Activated naive CD4-positive, alpha-beta T cell treated with anti-CD3 and anti-CD28 coated beads, Interleukin-2, amount 50 U/mL, for 24 hours (primary cell): Measurements from ENCODE around the gene CTDNEP1.

Source experiments
- H3K27ac Mint-ChIP-seq: one replicate; pipeline ENCODE4 v1.8.0; 2021; ENCODE audit warnings: mild to moderate bottlenecking, mixed read lengths
- H3K27me3 Mint-ChIP-seq: one replicate; pipeline ENCODE4 v1.8.0; 2021; ENCODE audit warnings: mixed read lengths
- H3K36me3 Mint-ChIP-seq: one replicate; pipeline ENCODE4 v1.8.0; 2021; ENCODE audit warnings: mixed read lengths
- H3K4me1 Mint-ChIP-seq: one replicate; pipeline ENCODE4 v1.8.0; 2021; ENCODE audit warnings: mixed read lengths
- H3K4me3 Mint-ChIP-seq: one replicate; pipeline ENCODE4 v1.8.0; 2021; ENCODE audit warnings: mild to moderate bottlenecking, mixed read lengths
- H3K9me3 Mint-ChIP-seq: one replicate; pipeline ENCODE4 v1.8.0; 2021; ENCODE audit warnings: mixed read lengths

Gene CTDNEP1

GRCh38 chr17:7283471-7284216, 32.1 kb upstream of the CTDNEP1 start:
- H3K9me3 Mint-ChIP-seq = no peaks in the 10 kb centered on the region
- H3K36me3 Mint-ChIP-seq = no peaks in the 10 kb centered on the region
- H3K4me3 Mint-ChIP-seq = no peak overlapping the region
- peaks cover 11% of the 10 kb centered on the region for H3K4me1 Mint-ChIP-seq
- H3K27ac Mint-ChIP-seq = no peak overlapping the region
- H3K27me3 Mint-ChIP-seq = peaks cover 9% of the 10 kb centered on the region

- Mint-ChIP-seq H3K36me3 (no peaks in the 10 kb centered on the region), H3K27ac (no peak overlapping the region), H3K9me3 (no peaks in the 10 kb centered on the region), H3K4me1 (peaks cover 11% of the 10 kb centered on the region), H3K27me3 (peaks cover 9% of the 10 kb centered on the region), H3K4me3 (peak overlapping the region; percentile 5)
These were observed 31.3 kb upstream of the CTDNEP1 start for GRCh38 chr17:7282752-7283321.

- Mint-ChIP-seq H3K27ac (no peak overlapping the region), H3K4me1 (peaks cover 11% of the 10 kb centered on the region), H3K4me3 (peak overlapping the region; percentile 84), H3K36me3 (no peaks in the 10 kb centered on the region), H3K9me3 (no peaks in the 10 kb centered on the region), H3K27me3 (peaks cover 9% of the 10 kb centered on the region)
These were observed 30.6 kb upstream of the CTDNEP1 start for GRCh38 chr17:7281953-7282751.

- H3K27ac Mint-ChIP-seq = no peak within 1 kb of the TSS
- H3K27me3 Mint-ChIP-seq = peaks cover 9% of the 10 kb centered on the region
- peaks cover 11% of the 10 kb centered on the region for H3K4me1 Mint-ChIP-seq
- H3K36me3 Mint-ChIP-seq = no peaks in the 10 kb centered on the region
- no peaks in the 10 kb centered on the region for H3K9me3 Mint-ChIP-seq
- H3K4me3 Mint-ChIP-seq = peak within 1 kb of the TSS; percentile 84
These were observed 29.8 kb upstream of the CTDNEP1 start, which contains the start of gene SLC2A4 for GRCh38 chr17:7281074-7281952. Gene SLC2A4 (plus strand): TSS chr17:7281718. CDS start chr17:7281935, 217 bp downstream.

GRCh38 chr17:7280519-7281073, 29.1 kb upstream of the CTDNEP1 start:
- no peak overlapping the region for H3K27ac Mint-ChIP-seq
- peaks cover 9% of the 10 kb centered on the region for H3K27me3 Mint-ChIP-seq
- H3K9me3 Mint-ChIP-seq = no peaks in the 10 kb centered on the region
- H3K4me3 Mint-ChIP-seq = peak overlapping the region; percentile 84
- peaks cover 11% of the 10 kb centered on the region for H3K4me1 Mint-ChIP-seq
- no peaks in the 10 kb centered on the region for H3K36me3 Mint-ChIP-seq

- H3K4me1 Mint-ChIP-seq = peaks cover 11% of the 10 kb centered on the region
- H3K27me3 Mint-ChIP-seq = peaks cover 9% of the 10 kb centered on the region
- no peak overlapping the region for H3K27ac Mint-ChIP-seq
- no peak overlapping the region for H3K4me3 Mint-ChIP-seq
- H3K36me3 Mint-ChIP-seq = no peaks in the 10 kb centered on the region
- H3K9me3 Mint-ChIP-seq = no peaks in the 10 kb centered on the region
These were observed 27.9 kb upstream of the CTDNEP1 start for GRCh38 chr17:7279448-7279847.

- Mint-ChIP-seq H3K4me3 (no peak overlapping the region), H3K27ac (no peak overlapping the region), H3K27me3 (peaks cover 2% of the 10 kb centered on the region), H3K9me3 (no peaks in the 10 kb centered on the region), H3K4me1 (peaks cover 22% of the 10 kb centered on the region), H3K36me3 (no peaks in the 10 kb centered on the region)
These were observed 15.2 kb upstream of the CTDNEP1 start for GRCh38 chr17:7266784-7267183.

- Mint-ChIP-seq H3K9me3 (no peaks in the 10 kb centered on the region), H3K36me3 (peaks cover 4% of the 10 kb centered on the region), H3K4me3 (peak overlapping the region; percentile 82), H3K27me3 (peaks cover 2% of the 10 kb centered on the region), H3K4me1 (peaks cover 24% of the 10 kb centered on the region), H3K27ac (peak overlapping the region; percentile 47)
These were observed 12.2 kb upstream of the CTDNEP1 start for GRCh38 chr17:7263801-7264078.

- Mint-ChIP-seq H3K4me3 (peak overlapping the region; percentile 82), H3K27me3 (peaks cover 2% of the 10 kb centered on the region), H3K36me3 (peaks cover 4% of the 10 kb centered on the region), H3K27ac (peak overlapping the region; percentile 59), H3K4me1 (peaks cover 24% of the 10 kb centered on the region), H3K9me3 (no peaks in the 10 kb centered on the region)
These were observed 11.6 kb upstream of the CTDNEP1 start for GRCh38 chr17:7262935-7263800.

- no peaks in the 10 kb centered on the region for H3K9me3 Mint-ChIP-seq
- H3K4me3 Mint-ChIP-seq = peak within 1 kb of the TSS; percentile 82
- H3K27ac Mint-ChIP-seq = peak within 1 kb of the TSS; percentile 59
- peaks cover 24% of the 10 kb centered on the region for H3K4me1 Mint-ChIP-seq
- peaks cover 2% of the 10 kb centered on the region for H3K27me3 Mint-ChIP-seq
- H3K36me3 Mint-ChIP-seq = peaks cover 4% of the 10 kb centered on the region
These were observed 10.8 kb upstream of the CTDNEP1 start, which contains the start of gene CLDN7 for GRCh38 chr17:7262192-7262934. Gene CLDN7 (minus strand): TSS chr17:7262478. CDS start chr17:7262043, 435 bp downstream.

GRCh38 chr17:7261379-7262191, 10.1 kb upstream of the CTDNEP1 start:
- peaks cover 24% of the 10 kb centered on the region for H3K4me1 Mint-ChIP-seq
- H3K27ac Mint-ChIP-seq = peak overlapping the region; percentile 30
- peaks cover 4% of the 10 kb centered on the region for H3K36me3 Mint-ChIP-seq
- H3K9me3 Mint-ChIP-seq = no peaks in the 10 kb centered on the region
- peaks cover 2% of the 10 kb centered on the region for H3K27me3 Mint-ChIP-seq
- peak overlapping the region; percentile 62 for H3K4me3 Mint-ChIP-seq

GRCh38 chr17:7260651-7261378, 9.3 kb upstream of the CTDNEP1 start:
- Mint-ChIP-seq H3K9me3 (no peaks in the 10 kb centered on the region), H3K27ac (peak overlapping the region; percentile 17), H3K36me3 (peaks cover 4% of the 10 kb centered on the region), H3K4me3 (peak overlapping the region; percentile 64), H3K4me1 (peaks cover 24% of the 10 kb centered on the region), H3K27me3 (peaks cover 2% of the 10 kb centered on the region)
